ENCODE results near the gene WWOX.
A peak's percentile ranks its signal among the peaks of the same experiment; 100 is the strongest.

Gene WWOX

GRCh38 chr16:78906135-78906534 is 806.7 kb downstream of the WWOX start:
- DNase-seq (ENCODE audit: low spot score), result no peak

- DNase-seq (ENCODE audit: low spot score), result no peak
Observed at GRCh38 chr16:78909226-78909625, 809.8 kb downstream of the WWOX start.

GRCh38 chr16:78915811-78916345 is 816.4 kb downstream of the WWOX start:
- no peak for DNase-seq (ENCODE audit: low spot score)

GRCh38 chr16:78916928-78917545 is 817.6 kb downstream of the WWOX start:
- DNase-seq (ENCODE audit: low spot score), result no peak

- DNase-seq (ENCODE audit: low spot score), result no peak
Observed at GRCh38 chr16:78918805-78919305, 819.4 kb downstream of the WWOX start.

DNA sequence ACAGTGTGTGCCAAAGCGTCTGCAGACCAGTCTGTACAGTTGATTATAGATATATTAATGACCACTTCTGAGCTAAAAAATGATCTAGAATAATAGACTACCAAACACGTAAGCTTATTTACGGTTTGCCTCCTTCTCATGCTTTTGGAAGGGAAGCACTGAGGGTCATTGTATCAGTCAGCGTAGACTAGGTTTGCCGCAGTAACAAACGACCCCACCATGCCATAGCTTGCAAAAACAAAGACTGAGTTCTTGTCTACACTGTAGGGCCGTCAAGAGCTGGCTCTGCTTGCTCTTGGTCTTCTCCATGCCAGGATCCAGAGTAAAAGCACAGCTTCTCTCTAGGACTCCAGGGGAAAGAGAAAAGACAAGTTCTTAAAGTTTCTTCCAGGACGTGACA is 820.4 kb downstream of the WWOX start:
- no peak for DNase-seq (ENCODE audit: low spot score)

DNA sequence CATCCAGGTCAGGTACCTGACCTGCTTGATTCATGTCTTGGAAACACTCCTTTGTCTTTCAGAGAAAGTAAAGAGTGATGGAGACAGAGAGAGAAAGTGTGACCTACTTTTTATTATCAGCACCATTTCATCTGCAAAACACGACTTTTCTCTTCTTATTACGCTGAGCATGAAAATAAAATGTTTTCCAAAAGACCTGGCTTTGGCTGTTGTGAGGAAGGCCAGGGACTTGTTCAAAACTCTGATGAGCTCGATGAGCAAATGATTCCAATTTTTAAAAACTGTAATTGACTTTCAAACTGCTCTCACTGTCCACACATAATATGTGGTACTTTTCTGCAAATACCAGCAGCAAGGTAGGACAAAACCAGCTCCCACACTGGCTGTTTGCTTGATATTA is 821.2 kb downstream of the WWOX start:
- no peak for DNase-seq (ENCODE audit: low spot score)

GRCh38 chr16:78925083-78925767 is 825.8 kb downstream of the WWOX start:
- peak; percentile 34 for DNase-seq (ENCODE audit: low spot score)

- DNase-seq (ENCODE audit: low spot score), result no peak
Observed at GRCh38 chr16:78926723-78927210, 827.3 kb downstream of the WWOX start.

DNA sequence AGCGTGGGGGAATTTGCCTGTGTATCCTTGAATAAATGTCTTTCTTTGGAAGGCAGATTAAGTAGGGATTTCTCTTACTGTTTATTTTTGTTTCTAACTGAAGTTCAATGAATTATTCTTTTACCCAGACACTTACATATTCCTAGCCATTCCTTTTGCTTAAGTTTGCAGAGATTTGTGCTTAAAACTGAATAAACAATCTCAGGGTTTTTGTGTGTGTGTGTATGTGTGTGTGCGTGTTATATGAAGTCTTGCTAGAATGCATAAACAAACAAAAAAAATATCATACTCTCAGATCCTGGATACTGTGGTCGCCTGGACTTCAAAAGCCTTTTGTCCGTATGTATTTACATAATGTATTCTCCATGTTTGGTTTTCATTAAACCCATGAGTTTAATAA is 828.3 kb downstream of the WWOX start:
- no peak for DNase-seq (ENCODE audit: low spot score)

DNA sequence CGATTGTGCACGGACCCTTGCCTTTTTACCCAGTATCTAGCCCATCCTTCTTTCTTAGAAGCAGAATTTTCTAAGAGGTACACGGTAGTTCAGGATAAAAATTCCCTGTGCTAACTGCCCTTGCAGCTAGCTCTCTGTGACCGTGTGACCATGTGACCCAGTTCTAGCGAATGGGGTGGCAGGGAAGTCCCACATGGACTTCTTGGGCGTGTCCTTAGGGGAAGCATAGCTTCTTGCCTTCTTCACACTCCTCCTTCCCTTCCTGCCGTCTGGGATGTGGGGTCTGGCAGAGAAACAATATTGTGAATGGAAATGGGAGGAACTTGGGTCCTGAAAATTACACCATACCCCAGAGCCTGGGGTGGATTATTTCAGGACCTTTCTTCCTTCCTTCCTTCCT is 830.4 kb downstream of the WWOX start:
- DNase-seq (ENCODE audit: low spot score), result no peak

- no peak for DNase-seq (ENCODE audit: low spot score)
Observed at GRCh38 chr16:78930561-78930960, 831.1 kb downstream of the WWOX start.

GRCh38 chr16:78931267-78931666 is 831.8 kb downstream of the WWOX start:
- DNase-seq (ENCODE audit: low spot score), result no peak

- DNase-seq (ENCODE audit: low spot score), result no peak
Observed at GRCh38 chr16:78931678-78932077, 832.2 kb downstream of the WWOX start.

- DNase-seq (ENCODE audit: low spot score), result no peak
Observed at GRCh38 chr16:78932355-78932943, 833.0 kb downstream of the WWOX start.

DNA sequence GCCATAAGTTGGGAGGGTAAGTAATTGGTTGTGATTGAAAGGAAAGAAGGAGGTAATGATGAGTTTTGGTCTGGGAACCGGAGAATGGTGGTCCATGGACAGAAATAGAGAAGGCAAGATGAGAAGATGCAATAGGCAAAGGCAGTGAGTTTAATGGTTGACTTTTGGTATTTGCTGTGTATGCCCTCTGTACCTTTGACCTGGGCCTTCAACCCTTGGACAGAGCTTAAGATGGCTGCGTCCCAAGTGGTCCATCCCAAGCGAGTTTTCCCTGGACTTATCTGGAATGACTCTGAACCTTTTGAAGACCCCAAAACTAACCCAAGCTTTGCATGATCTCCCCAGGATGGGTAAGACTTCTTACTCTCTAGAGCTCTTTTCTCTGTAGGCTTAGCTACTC is 836.6 kb downstream of the WWOX start:
- DNase-seq (ENCODE audit: low spot score), result no peak

DNA sequence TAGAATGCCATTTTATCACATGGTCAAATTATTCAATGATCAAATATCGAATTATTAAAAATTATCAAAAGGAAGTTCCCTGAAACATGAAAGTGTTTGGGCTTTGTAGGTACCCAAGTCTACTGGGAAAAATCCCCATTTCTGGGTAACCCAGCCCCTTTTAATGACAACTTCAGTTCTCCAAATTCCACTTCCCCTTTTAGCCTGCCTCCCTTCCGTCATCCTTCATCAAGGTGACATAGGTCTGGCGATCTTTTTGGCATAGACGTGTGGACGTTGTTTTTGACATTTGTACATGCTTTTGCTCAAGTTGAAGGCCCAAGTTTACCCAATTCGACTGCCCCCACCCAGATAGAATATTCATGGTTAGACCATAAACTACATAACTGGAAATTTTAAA is 840.1 kb downstream of the WWOX start:
- no peak for DNase-seq (ENCODE audit: low spot score)

DNA sequence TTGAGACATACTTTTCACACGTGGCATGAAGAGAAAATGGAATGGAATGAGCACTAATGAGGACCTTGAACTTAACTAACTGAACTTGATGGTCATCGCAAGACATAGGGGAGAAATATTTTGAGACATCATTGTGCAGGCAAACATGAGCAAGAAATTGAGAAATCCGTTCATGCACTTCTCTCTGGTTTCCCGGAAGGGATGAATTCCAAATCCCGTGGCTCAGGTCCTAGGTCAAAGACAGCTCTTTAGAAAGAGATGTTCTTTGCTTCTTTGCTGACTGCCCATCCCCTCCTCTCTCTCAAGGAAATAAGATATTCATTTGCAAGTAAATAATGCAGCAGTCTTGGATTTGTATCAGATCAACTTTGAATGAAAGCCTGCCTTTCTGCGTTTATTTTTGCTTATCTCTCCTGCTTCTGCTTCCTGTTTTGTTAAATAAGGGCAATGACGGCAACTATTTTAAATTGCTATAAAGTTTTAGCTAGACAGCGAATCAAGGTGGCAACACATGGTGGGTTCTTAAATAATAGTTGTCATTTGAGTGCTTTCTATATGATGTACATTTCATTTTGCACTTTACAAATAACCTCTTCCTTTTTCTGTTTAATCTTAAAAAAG is 843.3 kb downstream of the WWOX start:
- DNase-seq (ENCODE audit: low spot score), result no peak

- no peak for DNase-seq (ENCODE audit: low spot score)
Observed at GRCh38 chr16:78945336-78945735, 845.9 kb downstream of the WWOX start.

DNA sequence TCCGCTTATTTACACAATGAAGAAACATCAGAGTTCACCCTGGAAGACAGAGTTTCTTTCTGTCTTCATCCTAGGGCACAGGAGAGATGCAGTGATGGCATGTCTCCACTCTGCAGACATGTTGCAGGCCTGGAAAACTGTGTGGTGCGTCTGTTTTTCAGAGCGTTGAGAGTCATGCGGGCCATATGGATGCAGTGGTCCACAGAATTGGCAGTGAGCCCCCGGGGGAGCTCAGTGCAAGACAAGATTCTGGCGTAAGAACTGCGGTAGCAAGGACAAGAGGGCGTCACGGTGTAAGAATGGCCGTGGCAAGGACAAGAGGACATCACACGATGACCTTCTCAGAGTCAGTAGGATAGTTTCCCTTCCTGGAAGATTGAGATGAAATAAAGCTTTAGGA is 847.1 kb downstream of the WWOX start:
- no peak for DNase-seq (ENCODE audit: low spot score)

- DNase-seq (ENCODE audit: low spot score), result no peak
Observed at GRCh38 chr16:78950768-78951167, 851.3 kb downstream of the WWOX start.

GRCh38 chr16:78952630-78953029 is 853.2 kb downstream of the WWOX start:
- DNase-seq (ENCODE audit: low spot score), result no peak

- no peak for DNase-seq (ENCODE audit: low spot score)
Observed at GRCh38 chr16:78953526-78953925, 854.1 kb downstream of the WWOX start.
